Small intestine (tissue), 7 donors: ENCODE results near the gene AKAP12. TPM values are rescaled to one million over a fixed set of nuclear protein-coding genes. Genes with fewer than 3 reads are reported as not detected.

Experiments
- DNase-seq, 2 donors: peaks; one replicate each; pipeline versions ENCODE4 v3.0.0 to v3.0.0-alpha.2; 2013
- FAIRE-seq: peaks from 2 replicates; lab custom pipeline; 2012; peaks lifted over from hg19 to GRCh38; lab: Jason Lieb, UNC
- H3K27ac ChIP-seq, 3 donors: one replicate each; pipeline ENCODE4 v1.5.1; 2013; ENCODE audit warnings: low read length in 2 of 3, mild to moderate bottlenecking in 2 of 3, control low read depth in 1 of 3, inconsistent platforms in 1 of 3, low read depth in 1 of 3, moderate library complexity in 1 of 3
- H3K27me3 ChIP-seq, 3 donors: one replicate each; pipeline ENCODE4 v1.6.1; 2013; ENCODE audit warnings: low read length in 3 of 3, inconsistent platforms in 1 of 3; ENCODE audit not compliant: control insufficient read depth in 3 of 3, insufficient read depth in 3 of 3
- H3K36me3 ChIP-seq, 3 donors: one replicate each; pipeline ENCODE4 v1.6.1; 2013; ENCODE audit warnings: low read length in 3 of 3, inconsistent platforms in 1 of 3, low read depth in 1 of 3, mild to moderate bottlenecking in 1 of 3, moderate library complexity in 1 of 3; ENCODE audit not compliant: control insufficient read depth in 3 of 3, insufficient read depth in 2 of 3
- H3K4me1 ChIP-seq, 3 donors: one replicate each; pipeline ENCODE4 v1.6.1; 2013; ENCODE audit warnings: low read length in 2 of 3, inconsistent platforms in 1 of 3, low read depth in 1 of 3, mild to moderate bottlenecking in 1 of 3, moderate library complexity in 1 of 3; ENCODE audit not compliant: control insufficient read depth in 3 of 3, insufficient read depth in 2 of 3
- H3K4me3 ChIP-seq, 3 donors: one replicate each; pipeline ENCODE4 v1.5.1; 2013; ENCODE audit warnings: low read length in 3 of 3, control low read depth in 1 of 3, inconsistent platforms in 1 of 3, low read depth in 1 of 3, mild to moderate bottlenecking in 1 of 3, moderate library complexity in 1 of 3
- H3K9me3 ChIP-seq, 2 donors: one replicate each; pipeline ENCODE4 v1.6.1; 2013; ENCODE audit warnings: low read depth in 1 of 2, low read length in 1 of 2; ENCODE audit not compliant: control insufficient read depth in 2 of 2, insufficient read depth in 1 of 2
- WGBS, 3 donors: extraction: QIAGEN DNeasy Blood & Tissue Kit; methylation state at CpG; one replicate each; pipeline ENCODE4 v1.1.7; 2013; 5-methylcytosine and 5-hydroxymethylcytosine counted together
- polyA plus RNA-seq, 4 donors: library from polyadenylated mRNA; stranded (reverse) in 3 of 4; unstranded in 1 of 4; fragments of 200-250 nt in 3 of 4; fragments of 120-200 nt in 1 of 4; gene quantifications; one replicate each; pipeline versions ENCODE4 v1.2.1 to v1.2.3, GENCODE V29; 2013
- donor health status: healthy with polysubstance abuse.
- donor health status: control.
- donor health status: control.
- donor health status: Bipolar disorder and iron deficiency.
- donor health status: healthy.

Gene AKAP12
- polyA plus RNA-seq, 4 donors, result 0.67 to 23.3 (median 7.2) TPM

DNA sequence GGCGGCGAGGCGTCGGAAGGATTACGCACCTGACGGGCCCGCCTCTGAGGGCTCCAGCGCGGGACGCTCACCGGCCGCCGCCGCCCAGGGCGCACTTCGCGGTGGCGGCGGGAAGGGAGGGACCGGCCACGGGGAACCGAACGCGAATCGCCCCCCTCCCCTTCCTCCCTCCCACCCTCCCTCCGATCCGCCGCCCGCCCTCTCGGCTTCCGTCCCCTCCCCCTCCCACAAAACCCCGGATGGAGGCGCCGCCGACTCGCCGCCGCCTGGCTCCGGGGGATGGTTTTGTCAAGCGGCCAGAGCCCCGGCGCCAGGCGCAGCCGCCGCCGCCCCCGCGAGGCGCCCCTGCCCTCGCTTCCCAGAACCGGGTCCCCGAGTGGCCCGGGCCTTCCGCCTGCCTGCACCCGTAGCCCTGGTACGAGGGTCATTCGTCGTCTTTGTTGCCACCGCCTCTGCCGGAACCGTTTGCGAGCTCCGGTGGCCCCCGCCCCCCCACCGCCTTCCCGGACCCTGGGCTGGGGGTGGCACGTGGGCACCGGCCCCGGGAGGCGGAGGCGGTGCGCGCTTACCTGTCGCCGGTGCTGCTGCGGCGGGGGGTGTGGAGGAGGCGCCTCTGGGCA, 151.2 kb downstream of the AKAP12 start:
- H3K27me3 ChIP-seq, result no peaks in the 10 kb centered on the region
- FAIRE-seq, result no peak
- peak overlapping the region; percentile 66 to 98 (median 91) for H3K4me3 ChIP-seq
- peaks cover 2 to 25% (median 12%) of the 10 kb centered on the region in 3 donors for H3K4me1 ChIP-seq
- H3K36me3 ChIP-seq, result peaks cover 0 to 5% (median 0%) of the 10 kb centered on the region in 3 donors
- peak overlapping the region; percentile 91 to 98 (median 96) for H3K27ac ChIP-seq
- H3K9me3 ChIP-seq, result no peaks in the 10 kb centered on the region
- 0 to 1% (median 1%) methylated on average over 32 to 77 of the region's 78 CpGs for WGBS, 3 donors
- peak; percentile 60 to 87 for DNase-seq

DNA sequence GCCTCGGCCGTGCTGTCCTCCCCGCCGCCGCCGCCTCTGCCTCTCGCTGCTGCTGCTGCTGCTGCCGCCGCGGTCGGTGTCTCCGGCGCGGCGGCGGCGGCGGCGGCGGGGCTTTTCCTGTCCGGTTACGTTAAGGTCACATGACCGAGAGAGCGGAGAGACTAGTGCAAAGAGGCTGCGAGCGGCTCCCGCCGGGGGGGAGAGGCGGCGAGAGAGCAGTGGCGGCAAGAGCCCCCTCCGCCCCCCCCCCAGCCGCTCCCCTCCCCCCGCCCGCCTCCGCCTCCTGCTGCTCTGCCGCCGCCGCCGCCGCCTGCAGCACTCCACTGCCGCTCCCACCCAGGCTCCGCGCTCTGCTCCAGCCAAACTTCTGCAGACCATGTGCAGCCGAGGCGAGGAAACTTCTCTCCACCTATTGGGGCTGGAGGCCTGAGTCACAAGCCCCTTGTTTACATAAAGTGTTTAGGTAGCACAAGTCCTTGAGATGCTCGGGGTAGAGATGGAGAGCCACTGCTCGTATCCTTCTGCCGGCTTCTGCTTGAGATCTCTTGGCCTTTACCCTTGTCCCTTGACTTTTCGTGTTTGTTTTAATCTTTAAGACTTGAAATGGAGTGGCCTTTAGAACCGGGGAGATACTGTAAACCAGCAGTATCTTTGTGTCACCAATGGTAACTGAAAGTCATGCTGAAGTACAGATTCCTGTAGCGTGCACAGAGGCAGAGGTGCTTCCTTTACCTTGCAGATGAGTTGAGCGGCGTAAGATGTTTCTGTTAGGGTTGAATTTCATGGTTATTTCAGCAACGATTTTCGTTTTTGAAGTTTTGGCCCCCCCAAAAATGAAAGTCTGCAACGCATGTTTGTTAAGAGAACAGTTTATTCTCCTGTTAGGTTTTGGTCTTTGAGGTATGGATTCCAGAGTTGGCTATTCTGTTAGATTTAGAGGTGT, 152.0 kb downstream of the AKAP12 start, which contains the start of gene ZBTB2:
TSS of gene ZBTB2 (minus strand) at position 89 of the 943 bp plus-strand sequence. CDS start 17,922 bp downstream, outside the sequence.
- DNase-seq (peak; percentile 66 to 81), FAIRE-seq (no peak)
- peaks cover 0 to 5% (median 0%) of the 10 kb centered on the region in 3 donors for H3K36me3 ChIP-seq
- 0 to 1% (median 1%) methylated on average over 29 to 56 of the region's 57 CpGs for WGBS, 3 donors
- H3K4me1 ChIP-seq, result peaks cover 2 to 25% (median 12%) of the 10 kb centered on the region in 3 donors
- peak within 1 kb of the TSS; percentile 91 to 98 (median 96) for H3K27ac ChIP-seq
- no peaks in the 10 kb centered on the region for H3K27me3 ChIP-seq
- H3K9me3 ChIP-seq, result no peaks in the 10 kb centered on the region
- H3K4me3 ChIP-seq, result peak within 1 kb of the TSS; percentile 66 to 98 (median 91)

DNA sequence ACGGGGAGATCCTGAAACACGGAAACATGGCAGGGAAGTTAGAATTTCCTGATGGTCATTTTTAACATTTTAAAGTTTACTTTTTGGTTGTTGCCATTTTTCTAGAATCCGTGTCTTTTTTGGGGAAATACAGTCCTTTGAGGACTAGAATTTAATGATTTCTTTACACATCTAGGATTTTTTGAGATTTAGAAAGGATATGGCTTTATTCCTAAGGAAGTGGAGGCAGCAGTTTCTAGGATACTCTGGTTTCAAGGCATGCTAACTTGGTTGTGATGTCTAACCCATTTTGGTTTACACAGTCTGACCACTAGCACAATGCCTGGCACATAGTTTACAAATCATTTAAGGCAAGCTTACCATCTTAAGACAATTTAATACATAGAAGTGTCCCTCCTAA, 152.7 kb downstream of the AKAP12 start:
- no peaks in the 10 kb centered on the region for H3K9me3 ChIP-seq
- H3K4me3 ChIP-seq, result peak overlapping the region in 2 of 3 donors; percentile 66 to 98
- 0 to 3% (median 2%) methylated on average over 3 of the region's 3 CpGs for WGBS, 3 donors
- peak overlapping the region; percentile 82 to 96 (median 91) for H3K27ac ChIP-seq
- FAIRE-seq (no peak), DNase-seq (no peak)
- no peaks in the 10 kb centered on the region for H3K27me3 ChIP-seq
- H3K36me3 ChIP-seq, result peaks cover 0 to 7% (median 0%) of the 10 kb centered on the region in 3 donors
- H3K4me1 ChIP-seq, result peaks cover 2 to 25% (median 12%) of the 10 kb centered on the region in 3 donors

DNA sequence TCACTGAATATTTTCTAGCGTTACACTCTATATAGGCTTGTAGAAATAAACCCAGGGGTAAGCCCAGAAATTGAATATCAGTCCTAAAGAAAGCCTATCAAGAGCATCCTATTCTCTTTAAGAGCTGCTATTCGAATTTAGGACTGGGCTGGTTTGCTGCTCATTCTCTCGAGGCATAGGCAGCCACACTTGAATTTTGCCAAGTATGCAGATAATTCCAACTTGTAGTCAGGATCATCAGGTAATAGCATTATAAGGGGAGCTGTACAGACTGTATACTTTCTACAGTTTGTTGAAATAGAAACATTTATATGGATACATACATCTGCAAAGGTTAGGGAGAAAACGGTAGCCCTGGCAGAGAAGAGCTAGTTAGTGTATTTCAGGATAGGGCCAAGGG, 153.6 kb downstream of the AKAP12 start:
- peaks cover 0 to 8% (median 0%) of the 10 kb centered on the region in 3 donors for H3K36me3 ChIP-seq
- H3K9me3 ChIP-seq, result no peaks in the 10 kb centered on the region
- no peaks in the 10 kb centered on the region for H3K27me3 ChIP-seq
- FAIRE-seq (no peak), DNase-seq (no peak)
- 42 to 52% (median 50%) methylated on average over 4 of the region's 4 CpGs for WGBS, 3 donors
- peaks cover 2 to 22% (median 12%) of the 10 kb centered on the region in 3 donors for H3K4me1 ChIP-seq
- H3K27ac ChIP-seq, result no peak overlapping the region
- no peak overlapping the region for H3K4me3 ChIP-seq

- Histone ChIP-seq H3K27ac (no peak overlapping the region), H3K36me3 (peaks cover 3 to 20% (median 5%) of the 10 kb centered on the region in 3 donors), H3K4me1 (peaks cover 0 to 7% (median 2%) of the 10 kb centered on the region in 3 donors), H3K27me3 (no peaks in the 10 kb centered on the region), H3K9me3 (no peaks in the 10 kb centered on the region), H3K4me3 (no peak overlapping the region)
- WGBS, 3 donors, result 60 to 66% (median 64%) methylated on average over 3 of the region's 3 CpGs
- no peak for FAIRE-seq
- no peak for DNase-seq
Measured at GRCh38 chr6:151399679-151400078, 159.9 kb downstream of the AKAP12 start.

GRCh38 chr6:151400473-151400872, 160.7 kb downstream of the AKAP12 start:
- no peak for DNase-seq
- no peaks in the 10 kb centered on the region for H3K9me3 ChIP-seq
- H3K27ac ChIP-seq, result no peak overlapping the region
- H3K4me1 ChIP-seq, result peaks cover 0 to 4% (median 1%) of the 10 kb centered on the region in 3 donors
- no peaks in the 10 kb centered on the region for H3K27me3 ChIP-seq
- no peak for FAIRE-seq
- peaks cover 3 to 24% (median 7%) of the 10 kb centered on the region in 3 donors for H3K36me3 ChIP-seq
- H3K4me3 ChIP-seq, result no peak overlapping the region
- WGBS, 3 donors, result 75 to 79% (median 76%) methylated on average over 6 of the region's 6 CpGs

DNA sequence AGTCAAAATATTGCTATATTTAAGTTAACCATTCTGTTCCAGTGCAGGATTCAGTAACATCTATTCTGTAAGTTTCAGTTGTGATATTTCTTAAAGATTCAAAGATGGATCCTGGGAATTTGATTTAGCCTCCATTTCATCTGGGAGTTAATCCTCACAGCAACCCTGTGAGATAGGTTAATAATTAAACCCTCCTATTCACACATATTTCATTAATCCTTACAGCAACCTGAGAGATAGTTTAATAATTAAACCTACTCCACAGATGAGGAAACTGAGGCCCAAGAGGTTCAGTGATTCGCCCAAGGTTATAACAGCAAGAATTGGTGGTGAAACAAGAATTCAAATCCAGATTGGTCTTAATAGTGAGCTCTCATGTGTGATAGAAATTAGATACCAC, 162.5 kb downstream of the AKAP12 start:
- H3K27me3 ChIP-seq, result no peaks in the 10 kb centered on the region
- H3K9me3 ChIP-seq, result no peaks in the 10 kb centered on the region
- peak in 1 of 2 donors; percentile 14 for DNase-seq
- 78 to 84% (median 82%) methylated on average over 1 of the region's 1 CpG for WGBS, 3 donors
- no peak overlapping the region for H3K4me3 ChIP-seq
- no peak overlapping the region for H3K27ac ChIP-seq
- no peak for FAIRE-seq
- peaks cover 3 to 28% (median 7%) of the 10 kb centered on the region in 3 donors for H3K36me3 ChIP-seq
- peaks cover 0 to 3% (median 0%) of the 10 kb centered on the region in 3 donors for H3K4me1 ChIP-seq

DNA sequence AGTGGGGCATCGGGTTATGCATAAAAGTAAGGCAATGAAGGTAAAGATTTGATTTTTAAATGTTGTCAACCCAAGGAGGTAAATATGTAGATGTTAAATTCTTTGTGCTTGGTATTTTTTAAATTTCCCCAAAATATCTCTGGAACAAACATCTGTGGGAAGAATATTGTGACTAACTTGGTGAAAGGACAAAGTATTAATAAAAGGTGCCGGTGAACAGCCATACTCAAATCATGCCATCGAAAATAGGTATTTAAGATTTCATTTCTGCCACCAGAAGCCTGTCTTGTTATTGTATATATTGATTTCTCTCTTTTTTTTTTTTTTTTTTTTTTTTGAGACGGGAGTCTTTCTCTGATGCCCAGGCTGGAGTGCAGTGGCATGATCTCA, 164.1 kb downstream of the AKAP12 start:
- WGBS, 3 donors, result 79 to 87% (median 85%) methylated on average over 4 of the region's 4 CpGs
- peaks cover 0 to 3% (median 0%) of the 10 kb centered on the region in 3 donors for H3K4me1 ChIP-seq
- H3K27ac ChIP-seq, result no peak overlapping the region
- FAIRE-seq (no peak), DNase-seq (no peak)
- H3K9me3 ChIP-seq, result no peaks in the 10 kb centered on the region
- no peaks in the 10 kb centered on the region for H3K27me3 ChIP-seq
- peaks cover 3 to 36% (median 7%) of the 10 kb centered on the region in 3 donors for H3K36me3 ChIP-seq
- H3K4me3 ChIP-seq, result no peak overlapping the region
